ENCODE data around the gene ANKRD23.
"Not testable (repeated sequence)": the region's sequence is repeated elsewhere in the genome, so short reads cannot be mapped to it uniquely, and the experiment has no call there.

Gene ANKRD23

DNA sequence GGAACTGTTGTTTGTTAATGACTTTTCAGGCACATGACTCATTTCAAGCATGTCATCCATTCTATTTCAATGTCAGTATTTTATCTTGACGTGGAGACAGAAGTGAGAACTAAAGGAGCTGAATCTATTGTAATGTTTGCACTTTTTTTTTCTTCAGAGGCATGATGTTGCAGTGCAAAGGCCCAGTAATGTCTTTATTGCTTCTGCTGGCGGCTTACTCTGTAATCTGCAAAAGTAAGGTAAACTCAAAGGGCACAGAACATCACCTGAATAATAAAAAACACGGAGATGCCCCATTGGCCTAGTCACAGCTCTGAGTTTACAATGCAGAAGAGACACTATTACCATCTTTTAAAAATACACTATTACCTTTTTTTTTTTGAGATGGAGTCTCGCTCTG, 30.2 kb downstream of the ANKRD23 start:
- DNase-seq = no peak

DNA sequence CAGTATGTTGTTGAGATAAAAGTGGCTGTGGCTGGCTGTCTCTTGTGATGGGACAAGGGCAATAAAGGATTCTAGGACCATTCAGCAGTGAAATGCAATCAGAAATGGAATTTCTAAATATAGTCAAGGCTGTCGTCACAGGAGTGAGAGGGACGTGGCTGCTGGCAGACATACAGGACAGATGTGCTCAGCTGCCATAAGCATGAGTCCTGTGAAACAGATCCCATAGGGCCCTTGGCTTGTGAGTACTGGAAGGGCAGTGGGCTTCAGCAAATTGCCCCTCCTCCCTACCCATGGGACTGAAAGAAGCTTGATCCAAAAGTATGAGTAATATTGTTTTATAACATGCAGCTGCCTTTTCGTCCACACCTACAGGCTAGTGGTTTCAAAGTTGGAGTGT, 31.9 kb downstream of the ANKRD23 start:
- DNase-seq = no peak

- DNase-seq = no peak
Observed at GRCh38 chr2:96810783-96811192, 33.0 kb downstream of the ANKRD23 start.

DNA sequence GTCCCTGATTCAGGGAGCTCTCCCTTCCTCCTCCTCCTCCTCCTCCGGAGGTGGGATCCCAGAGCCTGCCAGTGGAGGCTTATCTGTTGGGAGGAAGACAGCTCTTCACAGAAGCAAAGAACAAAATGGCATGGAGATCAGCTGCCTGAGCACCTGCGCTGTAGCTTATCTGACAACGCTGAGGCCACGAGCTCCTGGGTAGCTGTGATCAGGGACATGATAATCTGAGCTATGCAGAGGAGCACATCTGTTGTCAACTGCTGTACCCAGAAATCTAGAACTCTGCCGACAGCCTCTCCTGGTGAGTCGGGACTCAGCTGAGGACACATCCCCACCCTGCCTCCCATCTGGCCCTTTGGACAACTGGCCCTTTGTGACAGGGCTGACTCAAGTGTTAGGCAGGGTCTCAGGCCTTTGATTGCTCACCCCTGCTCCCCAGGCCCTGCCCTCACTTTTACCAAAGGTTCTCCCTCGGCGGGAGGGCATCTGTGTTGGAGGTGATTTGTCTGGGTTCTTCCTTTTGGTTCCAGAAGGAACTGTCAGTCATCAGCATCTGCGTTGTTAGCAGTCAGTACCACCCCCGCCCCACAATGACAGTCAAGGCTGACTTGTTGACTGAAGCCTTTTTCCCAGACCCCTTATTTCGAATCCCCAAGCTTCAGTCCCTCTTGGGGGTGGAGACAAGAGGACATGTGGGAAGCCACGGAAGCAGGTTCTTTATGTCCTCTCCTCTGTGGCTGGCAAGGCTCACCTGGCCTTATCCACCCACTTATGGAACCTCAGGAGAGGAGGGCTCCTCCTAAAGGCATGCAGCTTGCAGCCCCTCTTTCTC, 33.7 kb downstream of the ANKRD23 start:
- no peak for DNase-seq

DNA sequence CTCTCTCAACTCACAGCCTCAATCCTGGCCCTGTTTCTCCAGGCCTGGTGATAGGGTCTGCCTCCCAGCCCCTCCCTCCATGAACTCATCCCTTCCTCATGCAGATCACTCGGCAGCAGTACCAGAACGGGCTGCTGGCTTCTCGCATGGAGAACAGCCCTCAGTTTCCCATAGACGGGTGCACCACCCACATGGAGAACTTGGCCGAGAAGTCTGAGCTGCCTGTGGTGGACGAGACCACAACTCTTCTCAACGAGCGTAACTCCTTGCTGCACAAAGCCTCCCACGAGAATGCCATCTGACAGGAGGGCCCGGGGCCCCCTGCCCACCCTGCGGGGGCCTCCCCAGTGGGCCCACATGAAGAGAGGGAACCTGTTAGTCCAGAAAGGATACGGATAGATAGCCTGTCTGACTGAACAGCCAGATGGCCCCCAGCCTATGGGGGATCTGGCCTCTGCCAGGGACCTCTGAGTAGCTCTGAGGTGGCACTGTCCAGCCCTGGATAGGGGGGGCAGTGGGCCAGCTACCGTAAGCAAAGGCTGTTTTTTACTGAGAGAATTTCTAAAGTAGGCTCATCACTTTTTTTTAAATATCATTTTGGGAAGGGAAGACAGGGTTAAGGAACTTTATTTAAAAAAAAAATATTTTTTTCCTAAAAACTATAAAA, 34.5 kb downstream of the ANKRD23 start:
- DNase-seq = no peak

- DNase-seq = no peak
Observed at GRCh38 chr2:96808176-96808837, 35.5 kb downstream of the ANKRD23 start.

- DNase-seq = no peak
Observed at GRCh38 chr2:96807127-96807471, 36.7 kb downstream of the ANKRD23 start.

GRCh38 chr2:96806468-96807126, 37.2 kb downstream of the ANKRD23 start:
- DNase-seq = no peak

DNA sequence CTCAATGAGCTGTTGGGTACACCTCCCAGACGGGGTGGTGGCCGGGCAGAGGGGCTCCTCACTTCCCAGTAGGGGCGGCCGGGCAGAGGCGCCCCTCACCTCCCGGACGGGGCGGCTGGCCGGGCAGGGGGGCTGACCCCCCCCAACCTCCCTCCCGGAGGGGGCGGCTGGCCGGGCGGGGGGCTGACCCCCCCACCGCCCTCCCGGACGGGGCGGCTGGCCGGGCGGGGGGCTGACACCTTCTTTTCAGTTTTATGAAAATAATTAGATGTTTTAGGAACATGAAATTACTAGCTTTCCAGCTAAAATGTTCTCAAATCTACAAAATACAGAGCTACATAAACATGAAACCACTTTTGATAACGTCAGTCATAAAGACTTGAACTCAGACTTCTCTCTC, 37.9 kb downstream of the ANKRD23 start:
- not testable (repeated sequence) for DNase-seq

- DNase-seq = no peak
Observed at GRCh38 chr2:96804986-96805385, 38.8 kb downstream of the ANKRD23 start.

DNA sequence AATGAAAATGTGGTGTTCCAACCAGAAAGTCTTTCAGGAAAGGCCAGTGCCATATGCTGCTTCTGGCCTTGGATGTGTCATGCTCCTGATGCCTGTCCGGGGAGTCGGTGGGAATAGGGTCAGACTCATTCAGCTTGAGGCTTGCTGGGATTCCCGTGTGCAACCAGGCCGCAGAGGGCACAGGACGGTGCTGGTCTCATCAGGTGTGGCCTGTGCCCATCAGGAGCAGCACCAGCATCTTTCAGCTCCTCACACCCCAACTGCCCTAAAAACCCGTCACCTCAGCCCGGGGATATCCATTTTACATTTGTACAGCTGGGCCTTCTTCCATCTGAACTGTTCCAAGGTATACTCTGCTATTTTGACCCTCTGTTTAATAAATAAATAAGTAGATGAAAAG, 41.1 kb downstream of the ANKRD23 start:
- no peak for DNase-seq

- DNase-seq = no peak
Observed at GRCh38 chr2:96801786-96802595, 41.8 kb downstream of the ANKRD23 start.

GRCh38 chr2:96801005-96801785, 42.6 kb downstream of the ANKRD23 start:
- peak in 1 of 2 donors; percentile 39 for DNase-seq

DNA sequence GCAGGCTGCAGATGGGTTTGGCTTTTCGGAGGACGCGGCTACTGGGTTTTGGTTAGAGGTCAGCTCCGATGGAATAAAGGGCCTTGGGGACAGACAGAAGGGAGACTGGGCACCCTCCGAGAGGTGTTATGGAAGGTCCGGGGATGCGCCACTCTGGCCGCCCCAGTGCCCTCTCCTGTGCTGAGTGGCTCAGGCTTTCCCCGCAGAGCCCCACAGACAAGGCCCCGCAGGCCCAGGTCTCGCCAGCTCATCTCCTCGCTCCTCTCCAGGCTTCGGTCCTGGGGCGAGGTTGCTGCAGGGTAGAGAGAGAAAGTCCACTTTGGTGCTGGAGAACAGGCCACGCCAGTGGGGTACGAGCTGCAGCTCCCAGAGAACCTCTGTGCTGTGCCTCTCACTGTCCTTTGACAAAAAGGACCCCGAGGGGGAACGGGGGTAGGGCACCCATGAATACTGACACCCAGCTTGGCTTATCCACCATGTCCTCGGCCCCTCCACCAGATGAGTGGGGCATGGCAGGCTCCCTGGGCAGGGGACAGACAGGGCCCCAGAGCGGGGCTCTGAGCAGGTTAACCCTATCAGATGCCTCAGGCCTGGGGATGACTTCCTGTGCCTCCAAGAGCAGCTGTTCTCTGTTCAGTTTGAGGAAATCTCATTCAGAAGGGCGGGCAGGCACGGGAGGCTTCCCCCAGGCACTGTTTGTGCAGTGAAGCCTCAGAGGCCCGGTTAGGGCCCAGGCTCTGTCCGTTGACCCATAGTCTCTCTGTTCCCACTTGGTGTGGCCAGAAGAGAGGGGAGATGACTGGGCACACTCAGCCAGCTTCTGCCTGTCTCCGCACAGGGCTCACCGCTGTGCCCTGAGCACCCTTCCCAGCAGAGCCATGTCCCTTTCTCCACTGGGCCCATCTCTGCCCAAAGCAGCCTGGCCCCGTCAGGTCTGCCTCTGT, 43.5 kb downstream of the ANKRD23 start:
- no peak for DNase-seq

GRCh38 chr2:96799623-96799935, 44.2 kb downstream of the ANKRD23 start:
- DNase-seq = no peak

DNA sequence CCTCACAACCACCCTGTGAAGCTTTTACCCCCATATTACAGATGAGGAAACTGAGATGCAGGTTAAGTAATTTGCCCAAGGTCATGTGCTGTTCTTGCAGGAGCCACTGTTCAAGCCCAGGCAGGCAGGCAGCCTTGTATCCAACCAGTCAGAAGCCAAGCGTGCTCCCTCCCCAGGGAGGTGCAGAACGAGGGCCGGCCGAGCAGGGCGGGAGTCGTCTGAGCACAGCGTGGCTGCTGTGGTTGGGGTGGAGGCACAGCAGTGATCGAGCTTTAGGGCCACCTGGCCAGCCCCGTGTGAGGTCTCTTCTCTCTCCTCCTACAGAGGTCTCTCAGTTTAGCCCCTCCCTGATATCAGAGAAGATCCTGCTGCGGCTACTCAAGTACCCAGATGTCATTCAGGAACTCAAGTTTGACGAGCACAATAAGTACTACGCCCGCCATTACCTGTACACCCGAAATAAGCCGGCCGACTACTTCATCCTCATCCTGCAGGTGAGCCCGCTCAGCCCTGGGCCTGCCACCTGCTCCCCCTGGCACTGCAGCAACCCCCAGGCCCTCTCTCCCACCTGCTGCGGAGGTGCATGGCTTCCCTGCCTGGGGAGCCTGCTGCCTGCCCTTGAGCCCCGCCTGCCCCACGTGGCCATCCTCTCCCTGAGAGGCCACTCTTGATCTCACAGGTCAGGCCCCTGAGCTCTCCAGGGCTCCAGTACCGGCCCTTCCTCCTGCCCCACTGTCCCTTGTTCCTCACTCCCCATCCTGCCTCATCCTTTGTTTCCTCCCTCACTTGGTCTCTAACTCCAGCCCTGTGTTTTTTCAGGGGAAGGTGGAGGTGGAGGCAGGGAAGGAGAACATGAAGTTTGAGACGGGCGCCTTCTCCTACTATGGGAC, 44.8 kb downstream of the ANKRD23 start:
- DNase-seq = no peak

GRCh38 chr2:96797066-96797625, 46.7 kb downstream of the ANKRD23 start:
- DNase-seq = no peak

DNA sequence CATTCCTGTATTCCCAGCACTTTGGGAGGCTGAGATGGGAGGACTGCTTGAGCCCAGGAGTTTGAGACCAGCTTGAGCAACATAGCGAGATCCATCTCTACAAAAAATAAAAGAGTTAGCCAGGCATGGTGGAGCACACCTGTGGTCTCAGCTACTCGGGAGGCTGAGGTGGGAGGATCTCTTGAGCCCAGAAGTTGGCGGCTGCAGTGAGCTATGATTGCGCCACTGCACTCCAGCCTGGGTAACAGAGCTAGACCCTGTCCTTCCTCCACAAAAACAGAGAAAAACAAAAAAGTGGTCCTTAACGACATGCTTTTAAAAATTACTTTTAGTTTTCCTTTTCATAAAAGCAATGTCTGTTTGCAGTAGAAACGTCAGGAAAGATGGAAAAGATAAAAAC, 47.3 kb downstream of the ANKRD23 start:
- DNase-seq = not testable (repeated sequence)

GRCh38 chr2:96795076-96795475, 48.7 kb downstream of the ANKRD23 start:
- DNase-seq = no peak
